Stimulated activated effector memory CD8-positive, alpha-beta T cell treated with anti-CD3 and anti-CD28 coated beads, Interleukin-12 subunit alpha, Interleukin-12 subunit beta, amount 100 ng/mL, for 72 hours (primary cell): ENCODE measurements around the gene DLG2.

Experiments used
- ATAC-seq: fragments of 150-1000 bp; cut with Tn5 transposase; 2 replicates; pipeline ENCODE4 v1.10.0; 2021
- DNase-seq, 2 donors: peaks; one replicate each; pipeline ENCODE4 v3.0.0; 2021 to 2022; ENCODE audit warnings: low spot score in 2 of 2
- H3K27ac Mint-ChIP-seq: one replicate; pipeline ENCODE4 v1.8.0; 2022; ENCODE audit warnings: mild to moderate bottlenecking, mixed read lengths
- H3K36me3 Mint-ChIP-seq: one replicate; pipeline ENCODE4 v1.8.0; 2022; ENCODE audit warnings: mild to moderate bottlenecking, mixed read lengths
- H3K4me1 Mint-ChIP-seq: one replicate; pipeline ENCODE4 v1.8.0; 2022; ENCODE audit warnings: mixed read lengths
- H3K4me3 Mint-ChIP-seq: one replicate; pipeline ENCODE4 v1.8.0; 2022; ENCODE audit warnings: mild to moderate bottlenecking, mixed read lengths
- H3K9me3 Mint-ChIP-seq: one replicate; pipeline ENCODE4 v1.8.0; 2022; ENCODE audit warnings: mixed read lengths

Gene DLG2

GRCh38 chr11:84136926-84137325 is 1490.2 kb downstream of the DLG2 start:
- peaks cover 14% of the 10 kb centered on the region for H3K9me3 Mint-ChIP-seq
- ATAC-seq (no peak), DNase-seq (no peak)
- no peaks in the 10 kb centered on the region for H3K4me1 Mint-ChIP-seq
- no peak overlapping the region for H3K27ac Mint-ChIP-seq
- H3K4me3 Mint-ChIP-seq, result no peak overlapping the region
- no peaks in the 10 kb centered on the region for H3K36me3 Mint-ChIP-seq

- Mint-ChIP-seq H3K36me3 (no peaks in the 10 kb centered on the region), H3K4me1 (no peaks in the 10 kb centered on the region), H3K9me3 (peaks cover 19% of the 10 kb centered on the region), H3K27ac (no peak overlapping the region), H3K4me3 (no peak overlapping the region)
- ATAC-seq (no peak), DNase-seq (no peak)
Measured at GRCh38 chr11:84130646-84131427, 1496.3 kb downstream of the DLG2 start.

- ATAC-seq (no peak), DNase-seq (no peak)
- H3K36me3 Mint-ChIP-seq, result no peaks in the 10 kb centered on the region
- H3K27ac Mint-ChIP-seq, result no peak overlapping the region
- H3K4me3 Mint-ChIP-seq, result no peak overlapping the region
- no peaks in the 10 kb centered on the region for H3K4me1 Mint-ChIP-seq
- peaks cover 15% of the 10 kb centered on the region for H3K9me3 Mint-ChIP-seq
Measured at GRCh38 chr11:84129961-84130576, 1497.1 kb downstream of the DLG2 start.

GRCh38 chr11:84128840-84129239 is 1498.3 kb downstream of the DLG2 start:
- no peak overlapping the region for H3K4me3 Mint-ChIP-seq
- H3K36me3 Mint-ChIP-seq, result no peaks in the 10 kb centered on the region
- DNase-seq, result no peak
- no peaks in the 10 kb centered on the region for H3K4me1 Mint-ChIP-seq
- no peak for ATAC-seq
- no peak overlapping the region for H3K27ac Mint-ChIP-seq
- H3K9me3 Mint-ChIP-seq, result peaks cover 15% of the 10 kb centered on the region

- H3K27ac Mint-ChIP-seq, result no peak overlapping the region
- no peak for DNase-seq
- H3K4me3 Mint-ChIP-seq, result no peak overlapping the region
Measured at GRCh38 chr11:84117394-84117793, 1509.8 kb downstream of the DLG2 start.

GRCh38 chr11:84106541-84106940 is 1520.6 kb downstream of the DLG2 start:
- no peak overlapping the region for H3K4me3 Mint-ChIP-seq
- no peak overlapping the region for H3K27ac Mint-ChIP-seq
- no peaks in the 10 kb centered on the region for H3K4me1 Mint-ChIP-seq
- no peaks in the 10 kb centered on the region for H3K36me3 Mint-ChIP-seq
- H3K9me3 Mint-ChIP-seq, result peaks cover 10% of the 10 kb centered on the region
- no peak for ATAC-seq
- DNase-seq, result no peak

More at GRCh38 chr11:84117394-84117793, 1509.8 kb downstream of the DLG2 start:
- Mint-ChIP-seq H3K9me3 (peaks cover 10% of the 10 kb centered on the region), H3K36me3 (no peaks in the 10 kb centered on the region), H3K4me1 (no peaks in the 10 kb centered on the region)
- ATAC-seq, result no peak

GRCh38 chr11:84105148-84105547 is 1522.0 kb downstream of the DLG2 start:
- no peak overlapping the region for H3K4me3 Mint-ChIP-seq
- no peak overlapping the region for H3K27ac Mint-ChIP-seq
- H3K9me3 Mint-ChIP-seq, result peaks cover 12% of the 10 kb centered on the region
- H3K4me1 Mint-ChIP-seq, result no peaks in the 10 kb centered on the region
- DNase-seq (no peak), ATAC-seq (no peak)
- H3K36me3 Mint-ChIP-seq, result no peaks in the 10 kb centered on the region

GRCh38 chr11:84103096-84103495 is 1524.0 kb downstream of the DLG2 start:
- Mint-ChIP-seq H3K27ac (no peak overlapping the region), H3K36me3 (no peaks in the 10 kb centered on the region), H3K9me3 (peaks cover 12% of the 10 kb centered on the region), H3K4me1 (no peaks in the 10 kb centered on the region), H3K4me3 (no peak overlapping the region)
- ATAC-seq, result no peak
- DNase-seq, result no peak

- no peak for DNase-seq
- Mint-ChIP-seq H3K9me3 (peaks cover 15% of the 10 kb centered on the region), H3K4me3 (no peak overlapping the region), H3K27ac (no peak overlapping the region), H3K36me3 (no peaks in the 10 kb centered on the region), H3K4me1 (no peaks in the 10 kb centered on the region)
- ATAC-seq, result no peak
Measured at GRCh38 chr11:84097186-84097585, 1530.0 kb downstream of the DLG2 start.

- ATAC-seq, result no peak
- peaks cover 17% of the 10 kb centered on the region for H3K9me3 Mint-ChIP-seq
- H3K36me3 Mint-ChIP-seq, result no peaks in the 10 kb centered on the region
- DNase-seq, result no peak
- H3K27ac Mint-ChIP-seq, result no peak overlapping the region
- no peak overlapping the region for H3K4me3 Mint-ChIP-seq
- no peaks in the 10 kb centered on the region for H3K4me1 Mint-ChIP-seq
Measured at GRCh38 chr11:84091212-84091986, 1535.7 kb downstream of the DLG2 start.

- Mint-ChIP-seq H3K4me1 (no peaks in the 10 kb centered on the region), H3K9me3 (peaks cover 21% of the 10 kb centered on the region), H3K4me3 (no peak overlapping the region), H3K27ac (no peak overlapping the region), H3K36me3 (no peaks in the 10 kb centered on the region)
- DNase-seq (no peak), ATAC-seq (no peak)
Measured at GRCh38 chr11:84089072-84090057, 1537.8 kb downstream of the DLG2 start.

GRCh38 chr11:84071851-84072250 is 1555.3 kb downstream of the DLG2 start:
- no peak overlapping the region for H3K4me3 Mint-ChIP-seq
- H3K9me3 Mint-ChIP-seq, result peaks cover 27% of the 10 kb centered on the region
- no peaks in the 10 kb centered on the region for H3K4me1 Mint-ChIP-seq
- no peak for DNase-seq
- no peaks in the 10 kb centered on the region for H3K36me3 Mint-ChIP-seq
- H3K27ac Mint-ChIP-seq, result no peak overlapping the region
- no peak for ATAC-seq

GRCh38 chr11:84069048-84069447 is 1558.1 kb downstream of the DLG2 start:
- H3K36me3 Mint-ChIP-seq, result no peaks in the 10 kb centered on the region
- no peak overlapping the region for H3K4me3 Mint-ChIP-seq
- H3K4me1 Mint-ChIP-seq, result no peaks in the 10 kb centered on the region
- H3K27ac Mint-ChIP-seq, result no peak overlapping the region
- DNase-seq (no peak), ATAC-seq (no peak)
- peaks cover 21% of the 10 kb centered on the region for H3K9me3 Mint-ChIP-seq

- Mint-ChIP-seq H3K4me1 (no peaks in the 10 kb centered on the region), H3K9me3 (peaks cover 7% of the 10 kb centered on the region), H3K27ac (no peak overlapping the region), H3K4me3 (no peak overlapping the region), H3K36me3 (no peaks in the 10 kb centered on the region)
- DNase-seq (no peak), ATAC-seq (no peak)
Measured at GRCh38 chr11:84061726-84062125, 1565.4 kb downstream of the DLG2 start.
